ENCODE results near the gene C14orf180. TPM values are rescaled to one million over a fixed set of nuclear protein-coding genes. Genes with fewer than 3 reads are reported as not detected.

Gene C14orf180
- total RNA-seq, 6 experiments from 2014 or later = not detected

DNA sequence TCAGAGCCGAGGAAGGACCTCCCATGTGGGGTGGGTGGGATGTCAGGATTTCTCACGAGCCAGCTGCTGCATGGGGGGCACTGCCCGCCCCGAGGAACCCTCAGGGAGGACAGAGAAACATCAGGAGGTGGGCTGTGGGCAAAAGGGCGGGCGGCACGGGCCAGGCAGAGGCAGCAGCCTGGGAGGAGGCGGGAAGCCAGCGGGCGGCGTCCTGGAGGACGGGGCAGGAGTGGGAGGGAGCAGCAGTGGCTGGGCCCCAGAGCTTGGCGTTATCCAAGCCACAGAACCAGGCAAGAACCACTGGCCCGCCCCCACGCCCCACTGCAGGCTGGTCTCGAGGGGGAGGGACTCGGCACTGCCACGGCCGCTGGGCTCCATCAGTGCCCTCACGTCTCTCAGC is 2.4 kb downstream of the C14orf180 start:
- DNase-seq = no peak
- Mint-ChIP-seq H3K36me3 (ENCODE audit: low read depth) (no peaks in the 10 kb centered on the region), H3K27ac (no peak overlapping the region), H3K4me3 (no peak overlapping the region), H3K9me3 (no peaks in the 10 kb centered on the region), H3K27me3 (ENCODE audit: insufficient read depth) (peaks cover 22% of the 10 kb centered on the region), H3K4me1 (ENCODE audit: low read depth) (no peaks in the 10 kb centered on the region)
- TF ChIP-seq, protein P1, sequence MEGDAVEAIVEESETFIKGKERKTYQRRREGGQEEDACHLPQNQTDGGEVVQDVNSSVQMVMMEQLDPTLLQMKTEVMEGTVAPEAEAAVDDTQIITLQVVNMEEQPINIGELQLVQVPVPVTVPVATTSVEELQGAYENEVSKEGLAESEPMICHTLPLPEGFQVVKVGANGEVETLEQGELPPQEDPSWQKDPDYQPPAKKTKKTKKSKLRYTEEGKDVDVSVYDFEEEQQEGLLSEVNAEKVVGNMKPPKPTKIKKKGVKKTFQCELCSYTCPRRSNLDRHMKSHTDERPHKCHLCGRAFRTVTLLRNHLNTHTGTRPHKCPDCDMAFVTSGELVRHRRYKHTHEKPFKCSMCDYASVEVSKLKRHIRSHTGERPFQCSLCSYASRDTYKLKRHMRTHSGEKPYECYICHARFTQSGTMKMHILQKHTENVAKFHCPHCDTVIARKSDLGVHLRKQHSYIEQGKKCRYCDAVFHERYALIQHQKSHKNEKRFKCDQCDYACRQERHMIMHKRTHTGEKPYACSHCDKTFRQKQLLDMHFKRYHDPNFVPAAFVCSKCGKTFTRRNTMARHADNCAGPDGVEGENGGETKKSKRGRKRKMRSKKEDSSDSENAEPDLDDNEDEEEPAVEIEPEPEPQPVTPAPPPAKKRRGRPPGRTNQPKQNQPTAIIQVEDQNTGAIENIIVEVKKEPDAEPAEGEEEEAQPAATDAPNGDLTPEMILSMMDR (IDR thresholded peaks at IDR 0.05) = no peak

DNA sequence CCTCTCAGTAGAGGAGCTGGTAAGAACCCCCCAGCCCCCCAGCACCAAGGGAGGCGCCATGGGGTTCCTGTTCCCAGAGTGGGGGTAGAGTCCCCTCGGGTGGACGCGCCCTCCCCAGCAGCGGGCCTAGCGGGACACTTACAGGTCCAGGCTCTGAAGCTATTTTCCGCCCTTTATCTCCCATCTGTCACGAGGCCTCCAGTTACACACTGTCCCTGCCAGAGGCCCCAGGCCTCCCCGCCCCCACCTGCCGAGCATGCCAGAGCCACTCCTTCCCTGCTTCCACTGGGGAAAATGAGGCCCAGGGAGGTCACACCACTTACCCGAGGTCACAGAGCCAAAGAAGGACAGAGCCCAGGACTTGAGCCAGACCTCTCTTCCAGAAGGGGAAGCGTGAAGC is 3.1 kb downstream of the C14orf180 start:
- Mint-ChIP-seq H3K4me1 (ENCODE audit: low read depth) (no peaks in the 10 kb centered on the region), H3K4me3 (no peak overlapping the region), H3K36me3 (ENCODE audit: low read depth) (no peaks in the 10 kb centered on the region), H3K9me3 (no peaks in the 10 kb centered on the region), H3K27me3 (ENCODE audit: insufficient read depth) (peaks cover 22% of the 10 kb centered on the region), H3K27ac (no peak overlapping the region)
- TF ChIP-seq, protein P1 (IDR thresholded peaks at IDR 0.05) = no peak
- DNase-seq = no peak

DNA sequence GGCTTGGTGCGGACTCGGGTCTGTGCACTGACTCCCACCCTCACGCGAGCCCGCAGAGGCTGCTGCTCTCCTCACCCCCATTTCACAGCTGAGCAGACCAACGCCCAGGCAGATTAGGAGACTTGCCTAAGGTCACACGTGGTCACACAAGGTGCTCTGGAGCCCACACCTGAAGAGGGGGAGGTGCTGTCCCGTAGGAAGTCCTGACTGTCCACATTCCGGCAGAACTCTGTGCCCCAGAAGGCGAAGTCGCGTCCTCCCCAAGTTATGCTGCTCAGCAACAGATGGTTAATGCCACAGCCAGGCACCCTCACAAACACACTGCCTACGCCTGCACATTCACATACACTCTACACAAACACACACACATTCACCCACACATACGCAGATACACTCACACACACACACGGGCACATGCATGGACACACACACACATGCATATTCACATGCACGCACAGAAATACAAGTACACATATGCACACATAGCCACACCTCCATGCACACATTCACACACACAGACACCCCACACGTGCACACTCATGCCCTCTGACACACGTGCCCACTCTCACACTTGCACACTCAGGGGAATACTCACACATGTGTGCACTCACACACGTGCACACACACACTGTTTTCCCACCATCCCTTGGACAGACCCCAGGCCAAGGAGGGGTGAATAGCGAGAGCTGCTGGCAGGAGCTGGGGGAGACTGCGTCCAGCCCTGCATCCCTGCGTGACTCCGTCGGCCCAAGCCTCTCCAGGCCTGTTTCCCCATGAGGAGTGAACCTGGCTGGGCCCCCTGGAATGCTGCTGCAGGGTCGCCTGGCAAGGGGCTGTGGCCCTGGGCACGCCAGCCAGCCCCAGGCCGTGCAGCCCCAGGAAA is 4.1 kb downstream of the C14orf180 start:
- no peak overlapping the region for H3K27ac Mint-ChIP-seq
- H3K9me3 Mint-ChIP-seq = no peaks in the 10 kb centered on the region
- H3K4me3 Mint-ChIP-seq = no peak overlapping the region
- H3K27me3 Mint-ChIP-seq (ENCODE audit: insufficient read depth) = peaks cover 22% of the 10 kb centered on the region
- no peaks in the 10 kb centered on the region for H3K36me3 Mint-ChIP-seq (ENCODE audit: low read depth)
- TF ChIP-seq, protein P1 (IDR thresholded peaks at IDR 0.05) = no peak
- no peak for DNase-seq
- H3K4me1 Mint-ChIP-seq (ENCODE audit: low read depth) = no peaks in the 10 kb centered on the region

DNA sequence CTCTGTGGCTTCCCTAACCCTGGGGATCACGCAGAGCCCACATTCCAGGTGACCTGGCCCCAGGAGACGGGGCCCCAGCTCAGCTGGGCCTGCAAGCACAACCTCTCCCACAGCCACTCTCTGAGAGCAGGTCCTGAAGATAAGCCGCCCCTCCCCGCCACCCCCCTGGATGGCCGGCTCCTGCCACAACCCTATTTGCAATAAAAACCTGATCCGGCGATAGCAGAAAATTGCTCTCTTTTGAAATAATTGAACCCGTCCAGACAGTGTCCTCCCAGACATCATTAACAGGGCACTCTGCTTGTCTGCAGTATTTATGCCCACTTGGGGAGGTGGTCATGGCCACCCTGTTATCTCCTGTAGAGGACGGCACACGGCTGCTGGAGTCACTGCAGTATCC is 5.0 kb downstream of the C14orf180 start:
- DNase-seq = no peak
- H3K9me3 Mint-ChIP-seq = no peaks in the 10 kb centered on the region
- H3K27ac Mint-ChIP-seq = no peak overlapping the region
- H3K4me1 Mint-ChIP-seq (ENCODE audit: low read depth) = no peaks in the 10 kb centered on the region
- H3K27me3 Mint-ChIP-seq (ENCODE audit: insufficient read depth) = peaks cover 26% of the 10 kb centered on the region
- no peaks in the 10 kb centered on the region for H3K36me3 Mint-ChIP-seq (ENCODE audit: low read depth)
- TF ChIP-seq, protein P1 (IDR thresholded peaks at IDR 0.05) = no peak
- no peak overlapping the region for H3K4me3 Mint-ChIP-seq

DNA sequence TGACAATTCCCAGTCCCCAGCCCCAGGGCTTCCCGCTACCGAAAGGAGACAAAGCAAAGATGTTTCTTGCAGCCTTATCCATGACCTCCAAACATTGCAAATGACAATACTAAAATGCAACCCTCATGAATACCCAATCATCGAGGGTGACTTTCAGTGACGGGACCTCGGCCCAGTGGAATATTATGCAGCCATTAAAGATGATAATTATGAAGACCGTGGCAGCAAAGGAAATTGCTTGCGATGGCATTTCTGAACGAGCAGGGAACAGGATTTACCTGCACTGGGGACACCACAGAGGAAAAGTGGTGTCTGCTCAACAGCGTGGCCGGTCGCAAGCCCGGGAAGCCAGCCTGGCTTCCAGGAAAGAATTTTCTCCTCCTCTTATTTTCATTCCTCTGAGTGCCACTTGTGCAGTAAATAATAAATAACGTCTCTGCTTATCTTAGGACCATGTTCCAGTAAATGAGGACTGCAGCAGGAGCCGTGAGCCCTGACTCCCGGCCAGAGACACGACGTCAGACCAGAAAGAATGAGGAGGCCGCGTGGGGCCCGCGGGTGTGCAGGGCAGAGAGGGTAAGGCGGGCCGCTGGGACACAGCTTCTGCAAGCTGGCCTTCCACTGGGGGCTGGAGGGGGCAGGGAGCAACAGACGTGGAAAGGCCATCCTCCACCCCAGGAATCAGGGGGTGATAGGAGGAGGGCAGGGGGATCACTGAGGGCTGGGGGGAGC is 6.6 kb downstream of the C14orf180 start:
- no peak for DNase-seq
- Mint-ChIP-seq H3K36me3 (ENCODE audit: low read depth) (no peaks in the 10 kb centered on the region), H3K27ac (no peak overlapping the region)

More for the DNA sequence above, 6.6 kb downstream of the C14orf180 start:
- Mint-ChIP-seq H3K27me3 (ENCODE audit: insufficient read depth) (peaks cover 26% of the 10 kb centered on the region), H3K9me3 (no peaks in the 10 kb centered on the region), H3K4me3 (no peak overlapping the region), H3K4me1 (ENCODE audit: low read depth) (peaks cover 7% of the 10 kb centered on the region)
- TF ChIP-seq, protein P1 (IDR thresholded peaks at IDR 0.05) = no peak
